HG03439 (cell line): ENCODE results near the gene DLX1.
"Not testable (repeated sequence)": the region's sequence is repeated elsewhere in the genome, so short reads cannot be mapped to it uniquely, and the experiment has no call there.

Experiments
- ATAC-seq: cut with Tn5 transposase; IDR thresholded peaks from one replicate; pipeline ENCODE4 v1.9.1; 2021; ENCODE audit warnings: mild to moderate bottlenecking, moderate library complexity; ENCODE audit not compliant: unreplicated experiment

The DLX1 gene

GRCh38 chr2:172085460-172086159, at the start of gene DLX1:
Gene DLX1, plus strand, starts transcription at chr2:172085507. Its CDS starts 171 bp downstream, at chr2:172085678.
- ATAC-seq, result peak; percentile 13

- ATAC-seq, result no peak
These were observed 47.2 kb upstream of the DLX1 start for GRCh38 chr2:172038121-172038520.

- no peak for ATAC-seq
These were observed 46.7 kb upstream of the DLX1 start for GRCh38 chr2:172038604-172039003.

GRCh38 chr2:172039011-172039704, 46.1 kb upstream of the DLX1 start:
- no peak for ATAC-seq

GRCh38 chr2:172040311-172040710, 45.0 kb upstream of the DLX1 start:
- ATAC-seq, result no peak

- ATAC-seq, result no peak
These were observed 39.1 kb upstream of the DLX1 start for GRCh38 chr2:172046080-172046678.

- no peak for ATAC-seq
These were observed 38.3 kb upstream of the DLX1 start for GRCh38 chr2:172046866-172047565.

GRCh38 chr2:172047566-172048507, 37.5 kb upstream of the DLX1 start:
- no peak for ATAC-seq

- ATAC-seq, result no peak
These were observed 36.5 kb upstream of the DLX1 start for GRCh38 chr2:172048508-172049503.

GRCh38 chr2:172049567-172050120, 35.7 kb upstream of the DLX1 start:
- ATAC-seq, result no peak

GRCh38 chr2:172050479-172051125, 34.7 kb upstream of the DLX1 start:
- ATAC-seq, result no peak

GRCh38 chr2:172052000-172052983, 33.0 kb upstream of the DLX1 start:
- ATAC-seq, result no peak

- ATAC-seq, result no peak
These were observed 31.8 kb upstream of the DLX1 start for GRCh38 chr2:172053486-172053885.

GRCh38 chr2:172056293-172056692, 29.0 kb upstream of the DLX1 start:
- ATAC-seq, result no peak

- no peak for ATAC-seq
These were observed 26.6 kb upstream of the DLX1 start for GRCh38 chr2:172058660-172059059.

GRCh38 chr2:172060118-172060517, 25.2 kb upstream of the DLX1 start:
- ATAC-seq, result not testable (repeated sequence)

- ATAC-seq, result no peak
These were observed 22.8 kb upstream of the DLX1 start for GRCh38 chr2:172062402-172063004.
